Breast epithelium (tissue), 4 donors: ENCODE measurements around the gene APOL6. TPM values are rescaled to one million over a fixed set of nuclear protein-coding genes. Genes with fewer than 3 reads are reported as not detected.
"Not testable (repeated sequence)": the region's sequence is repeated elsewhere in the genome, so short reads cannot be mapped to it uniquely, and the experiment has no call there.

ENCODE experiments used
- DNase-seq, 2 donors: peaks; one replicate each; pipeline ENCODE4 v3.0.0-alpha.2; 2019; ENCODE audit warnings: low spot score in 2 of 2
- H3K27ac ChIP-seq, 2 donors: fragments of 200-600 bp; sonication (generic) in 1 of 2; one replicate each; pipeline ENCODE4 v1.5.1; 2016 to 2019; ENCODE audit warnings: mild to moderate bottlenecking in 1 of 2
- H3K27me3 ChIP-seq, 2 donors: fragments of 200-600 bp; sonication (generic) in 1 of 2; one replicate each; pipeline versions ENCODE4 v1.5.1 to v1.6.0; 2017 to 2019; ENCODE audit warnings: control low read depth in 1 of 2, mild to moderate bottlenecking in 1 of 2
- H3K36me3 ChIP-seq: fragments of 200-600 bp; one replicate; pipeline ENCODE4 v1.5.1; 2019
- H3K4me1 ChIP-seq, 2 donors: fragments of 200-600 bp; sonication (generic); one replicate each; pipeline ENCODE4 v1.5.1; 2016 to 2019; ENCODE audit warnings: control low read depth in 1 of 2
- H3K4me3 ChIP-seq, 3 donors: fragments of 200-600 bp; sonication (generic); 1 replicate in 2 of 3; 2 replicates in 1 of 3; pipeline ENCODE4 v1.5.1; 2016 to 2019; ENCODE audit warnings: mild to moderate bottlenecking in 3 of 3, moderate library complexity in 2 of 3
- H3K9me3 ChIP-seq, 2 donors: fragments of 200-600 bp; sonication (generic) in 1 of 2; one replicate each; pipeline ENCODE4 v1.5.1; 2016 to 2019; ENCODE audit warnings: control low read depth in 1 of 2
- POLR2A ChIP-seq: fragments of 450-650 bp; IDR thresholded peaks from one replicate; pipeline ENCODE4 v1.6.1; 2016; ENCODE audit warnings: antibody characterized with exemption, mild to moderate bottlenecking, moderate library complexity
- POLR2AphosphoS5 ChIP-seq, 3 donors: sonication (generic); formaldehyde crosslinking; IDR thresholded peaks; one replicate each; pipeline ENCODE4 v1.6.1; 2017; ENCODE audit warnings: antibody characterized with exemption in 3 of 3
- intact Hi-C: fragments of 100-400 bp; cut with DNase I; formaldehyde crosslinking; loops from one replicate; pipeline ENCODE4 v1.15.1; 2023; ENCODE audit warnings: low total_unique reads
- total RNA-seq, 3 donors: library from RNA; depleted of rRNA; stranded (reverse); fragments of >200 nt; gene quantifications; one replicate each; pipeline ENCODE4 v1.1.0, GENCODE V29; 2016
- TF ChIP-seq, protein P1 (sequence below), 3 donors: fragments of 450-650 bp; IDR thresholded peaks; one replicate each; pipeline ENCODE4 v1.5.1; 2016 to 2017; ENCODE audit warnings: antibody characterized with exemption in 3 of 3, mild to moderate bottlenecking in 3 of 3, moderate library complexity in 3 of 3

Gene APOL6
- total RNA-seq, 3 donors from 2014 or later, result 21.2 to 59.7 (median 25.6) TPM

DNA sequence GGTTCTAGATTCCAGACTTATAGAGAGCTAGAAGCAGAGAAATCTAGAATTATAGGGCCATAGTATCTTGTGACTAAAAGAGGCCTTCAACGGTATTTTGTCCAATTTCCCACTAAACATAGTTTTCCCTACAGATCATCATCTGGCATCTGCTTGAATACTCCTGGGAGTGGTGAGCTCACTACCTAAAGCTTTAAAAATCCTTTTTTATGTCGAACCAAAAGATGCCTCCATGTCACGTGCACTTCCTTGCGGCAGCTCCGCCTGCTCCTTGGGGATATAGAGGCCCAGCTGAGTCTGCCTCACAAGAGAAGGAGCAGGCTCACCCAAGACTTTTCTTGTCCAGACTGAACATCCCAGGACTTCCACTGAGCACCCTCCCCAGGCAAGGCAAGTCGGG, 26.8 kb upstream of the APOL6 start:
- intact Hi-C loops, result loop anchor here (10.0 kb wide), 1 partner anchor 403 kb away; the partner anchor contains the start of gene RBFOX2
- H3K4me3 ChIP-seq, result no peak overlapping the region
- peaks cover 0 to 5% of the 10 kb centered on the region in 2 donors for H3K4me1 ChIP-seq
- no peak for TF ChIP-seq POLR2A
- TF ChIP-seq, protein P1, sequence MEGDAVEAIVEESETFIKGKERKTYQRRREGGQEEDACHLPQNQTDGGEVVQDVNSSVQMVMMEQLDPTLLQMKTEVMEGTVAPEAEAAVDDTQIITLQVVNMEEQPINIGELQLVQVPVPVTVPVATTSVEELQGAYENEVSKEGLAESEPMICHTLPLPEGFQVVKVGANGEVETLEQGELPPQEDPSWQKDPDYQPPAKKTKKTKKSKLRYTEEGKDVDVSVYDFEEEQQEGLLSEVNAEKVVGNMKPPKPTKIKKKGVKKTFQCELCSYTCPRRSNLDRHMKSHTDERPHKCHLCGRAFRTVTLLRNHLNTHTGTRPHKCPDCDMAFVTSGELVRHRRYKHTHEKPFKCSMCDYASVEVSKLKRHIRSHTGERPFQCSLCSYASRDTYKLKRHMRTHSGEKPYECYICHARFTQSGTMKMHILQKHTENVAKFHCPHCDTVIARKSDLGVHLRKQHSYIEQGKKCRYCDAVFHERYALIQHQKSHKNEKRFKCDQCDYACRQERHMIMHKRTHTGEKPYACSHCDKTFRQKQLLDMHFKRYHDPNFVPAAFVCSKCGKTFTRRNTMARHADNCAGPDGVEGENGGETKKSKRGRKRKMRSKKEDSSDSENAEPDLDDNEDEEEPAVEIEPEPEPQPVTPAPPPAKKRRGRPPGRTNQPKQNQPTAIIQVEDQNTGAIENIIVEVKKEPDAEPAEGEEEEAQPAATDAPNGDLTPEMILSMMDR (IDR thresholded peaks at IDR 0.05), result no peak
- no peaks in the 10 kb centered on the region for H3K36me3 ChIP-seq
- DNase-seq, result no peak
- no peaks in the 10 kb centered on the region for H3K9me3 ChIP-seq
- peak overlapping the region; percentile 76 to 88 for H3K27ac ChIP-seq
- H3K27me3 ChIP-seq, result no peaks in the 10 kb centered on the region

DNA sequence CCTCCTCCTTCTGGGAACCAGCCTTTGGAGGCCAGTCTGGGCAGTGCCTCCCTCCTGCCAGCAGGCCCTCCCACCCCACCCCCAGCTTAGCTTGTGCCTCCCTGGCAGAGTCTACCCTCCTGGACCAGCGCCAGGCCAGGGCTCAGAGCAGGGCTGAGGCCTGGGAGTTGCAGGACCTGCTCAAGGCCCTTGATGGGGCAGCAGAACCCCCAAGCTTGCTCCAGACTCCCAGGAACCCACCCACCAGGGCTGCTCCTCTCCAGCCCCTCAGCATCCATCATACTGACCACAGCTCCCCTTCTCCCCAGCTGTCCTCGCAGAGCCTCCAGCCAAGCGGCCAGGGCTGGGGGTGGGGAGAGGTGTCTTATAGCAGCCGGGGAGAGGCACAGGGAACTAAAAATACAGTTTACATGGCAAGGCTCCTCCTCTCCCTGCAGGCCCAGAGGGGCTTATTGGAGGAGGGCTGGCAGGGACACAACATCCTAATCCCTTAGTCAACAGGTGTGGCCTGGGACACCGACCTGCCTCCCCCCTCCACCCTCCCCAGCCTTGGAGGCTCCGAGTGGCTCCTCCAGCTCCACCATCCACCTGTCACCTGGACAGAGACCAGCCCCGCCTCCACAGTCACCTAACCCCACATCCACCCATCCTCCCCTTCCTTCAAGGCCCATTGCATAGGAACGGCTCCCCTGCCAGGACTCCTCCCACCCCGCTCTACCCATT, 25.9 kb upstream of the APOL6 start:
- H3K4me1 ChIP-seq, result peaks cover 0 to 5% of the 10 kb centered on the region in 2 donors
- H3K9me3 ChIP-seq, result no peaks in the 10 kb centered on the region
- H3K27ac ChIP-seq, result peak overlapping the region; percentile 76 to 88
- intact Hi-C loops, result loop anchor here (10.0 kb wide), 1 partner anchor 402 kb away; the partner anchor contains the start of gene RBFOX2
- H3K36me3 ChIP-seq, result no peaks in the 10 kb centered on the region
- no peak for TF ChIP-seq POLR2AphosphoS5 (IDR thresholded peaks at IDR 0.05)
- TF ChIP-seq POLR2A, result no peak
- TF ChIP-seq, protein P1 (IDR thresholded peaks at IDR 0.05), result no peak
- DNase-seq, result peak; percentile 88 to 93
- H3K27me3 ChIP-seq, result no peaks in the 10 kb centered on the region
- H3K4me3 ChIP-seq, result peak overlapping the region in 1 of 3 donors; percentile 7

DNA sequence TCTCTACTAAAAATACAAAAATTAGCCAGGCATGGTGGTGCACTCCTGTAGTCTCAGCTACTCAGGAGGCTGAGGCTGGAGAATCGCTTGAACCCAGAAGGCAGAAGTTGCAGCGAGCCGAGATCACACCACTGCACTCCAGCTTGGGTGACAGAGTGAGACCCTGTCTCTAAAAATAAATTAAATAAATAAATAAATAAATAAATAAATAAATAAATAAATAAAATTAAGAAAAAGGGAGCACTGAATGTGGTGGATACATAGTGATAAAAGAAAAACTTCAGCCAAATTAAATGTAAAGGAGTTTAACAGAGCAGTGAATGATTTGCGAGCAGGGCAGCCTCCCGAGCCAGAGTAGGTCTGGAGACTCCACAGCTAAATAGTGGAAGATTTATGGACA, 24.4 kb upstream of the APOL6 start:
- H3K27ac ChIP-seq, H3K36me3 ChIP-seq, H3K9me3 ChIP-seq, H3K4me1 ChIP-seq, H3K27me3 ChIP-seq, DNase-seq, H3K4me3 ChIP-seq: not testable (repeated sequence)
- intact Hi-C loops, result loop anchor here (10.0 kb wide), 1 partner anchor 401 kb away; the partner anchor contains the start of gene RBFOX2

DNA sequence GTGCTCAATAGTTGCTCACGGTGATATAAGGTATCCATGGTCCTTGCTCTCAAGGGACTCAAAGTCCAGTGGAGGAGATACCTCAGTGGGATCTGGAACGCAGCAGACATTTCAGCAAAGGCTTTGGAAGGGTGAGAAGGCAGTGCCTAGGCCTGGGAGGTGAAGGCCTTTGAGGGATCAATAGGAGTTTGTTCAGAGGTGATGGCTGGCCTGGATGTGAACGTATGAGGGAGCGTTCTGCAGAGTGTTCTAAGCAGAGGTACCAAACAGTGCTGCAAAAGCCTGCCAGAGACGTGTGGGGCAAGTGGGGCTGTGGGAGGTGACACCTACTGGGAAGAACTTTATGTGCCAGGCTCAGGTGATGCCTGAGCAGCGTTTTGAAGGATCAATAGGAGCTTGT, 23.7 kb upstream of the APOL6 start:
- H3K27me3 ChIP-seq, result no peaks in the 10 kb centered on the region
- H3K36me3 ChIP-seq, result no peaks in the 10 kb centered on the region
- H3K4me3 ChIP-seq, result no peak overlapping the region
- peaks cover 3 to 9% of the 10 kb centered on the region in 2 donors for H3K4me1 ChIP-seq
- no peak for TF ChIP-seq POLR2A
- TF ChIP-seq, protein P1 (IDR thresholded peaks at IDR 0.05), result no peak
- no peak for TF ChIP-seq POLR2AphosphoS5 (IDR thresholded peaks at IDR 0.05)
- H3K27ac ChIP-seq, result no peak overlapping the region
- intact Hi-C loops, result loop anchor here (10.0 kb wide), 1 partner anchor 400 kb away; the partner anchor contains the start of gene RBFOX2
- DNase-seq, result no peak
- H3K9me3 ChIP-seq, result no peaks in the 10 kb centered on the region

DNA sequence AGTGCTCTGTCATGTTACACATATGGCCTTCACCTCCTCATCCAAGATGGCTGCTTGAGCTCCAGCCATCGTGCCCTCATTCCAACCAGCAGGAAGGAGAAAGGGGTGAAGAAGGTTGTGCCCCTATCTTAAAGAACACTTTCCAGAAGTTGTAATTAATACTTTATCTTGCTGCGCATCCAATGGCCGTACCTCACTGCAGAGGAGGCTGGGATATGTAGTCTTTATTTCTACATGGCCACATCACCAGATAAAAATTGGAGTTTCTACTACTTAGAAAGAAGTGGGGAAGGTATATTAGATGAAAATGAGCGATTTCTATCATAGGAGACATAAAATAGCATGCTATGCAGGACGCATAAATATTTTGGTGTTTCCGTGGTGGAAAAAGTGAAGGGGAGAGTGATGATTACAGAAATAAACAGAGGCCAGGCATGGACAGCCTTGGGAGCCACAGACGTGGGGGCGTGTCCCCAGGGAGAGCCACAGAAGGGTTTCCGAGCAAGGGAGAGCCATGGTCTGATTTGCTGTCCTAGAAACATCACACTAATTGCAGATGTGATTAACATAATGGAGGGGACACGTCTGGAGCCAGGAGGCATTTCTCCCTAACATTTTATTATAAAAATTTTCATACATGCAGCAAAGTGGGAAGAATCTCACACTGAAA, 22.3 kb upstream of the APOL6 start:
- no peaks in the 10 kb centered on the region for H3K36me3 ChIP-seq
- no peak for DNase-seq
- TF ChIP-seq, protein P1 (IDR thresholded peaks at IDR 0.05), result no peak
- TF ChIP-seq POLR2AphosphoS5 (IDR thresholded peaks at IDR 0.05), result no peak
- TF ChIP-seq POLR2A, result no peak
- no peaks in the 10 kb centered on the region for H3K9me3 ChIP-seq
- H3K27me3 ChIP-seq, result no peaks in the 10 kb centered on the region
- intact Hi-C loops, result loop anchor here (10.0 kb wide), 1 partner anchor 399 kb away; the partner anchor contains the start of gene RBFOX2
- no peak overlapping the region for H3K4me3 ChIP-seq
- peaks cover 4 to 9% of the 10 kb centered on the region in 2 donors for H3K4me1 ChIP-seq
- no peak overlapping the region for H3K27ac ChIP-seq
